Osteoblast (primary cell): ENCODE data around the gene TP73. TPM values are rescaled to one million over a fixed set of nuclear protein-coding genes. Genes with fewer than 3 reads are reported as not detected.

ENCODE experiments used
- DNase-seq: peaks from one replicate; pipeline ENCODE4 v3.0.0; 2011; ENCODE audit warnings: low spot score, mixed read lengths; ENCODE audit not compliant: insufficient read length; ENCODE audit errors: missing footprints
- H2AFZ ChIP-seq: 2 replicates; pipeline ENCODE4 v1.6.0; 2011; ENCODE audit warnings: mild to moderate bottlenecking, low read length
- H3K27ac ChIP-seq: 2 replicates; pipeline ENCODE4 v1.5.1; 2011; ENCODE audit warnings: mild to moderate bottlenecking, low read depth, low read length, moderate library complexity
- H3K27me3 ChIP-seq: 2 replicates; pipeline ENCODE4 v1.6.0; 2012; ENCODE audit warnings: mild to moderate bottlenecking, control low read depth, inconsistent platforms, low read length, moderate library complexity; ENCODE audit not compliant: insufficient read depth
- H3K36me3 ChIP-seq: 2 replicates; pipeline ENCODE4 v1.5.1; 2011; ENCODE audit warnings: mild to moderate bottlenecking, low read length, control low read depth, moderate library complexity; ENCODE audit not compliant: insufficient read depth
- H3K4me1 ChIP-seq: 2 replicates; pipeline ENCODE4 v1.5.1; 2011; ENCODE audit warnings: mild to moderate bottlenecking, low read length, control low read depth, moderate library complexity; ENCODE audit not compliant: insufficient read depth
- H3K4me2 ChIP-seq: 2 replicates; pipeline ENCODE4 v1.6.0; 2011; ENCODE audit warnings: mild to moderate bottlenecking, low read length; ENCODE audit not compliant: insufficient read depth
- H3K4me3 ChIP-seq: fragments of 200-600 bp; sonication (generic); 3 replicates; pipeline ENCODE4 v1.5.1; 2012; ENCODE audit warnings: mild to moderate bottlenecking, low read length, inconsistent platforms; ENCODE audit not compliant: insufficient read depth
- H3K79me2 ChIP-seq: 2 replicates; pipeline ENCODE4 v1.6.0; 2012; ENCODE audit warnings: mild to moderate bottlenecking, low read length, control low read depth, inconsistent platforms; ENCODE audit not compliant: insufficient read depth
- H3K9me3 ChIP-seq: 2 replicates; pipeline ENCODE4 v1.5.1; 2011; ENCODE audit warnings: low read depth, low read length, control low read depth
- H4K20me1 ChIP-seq: 2 replicates; pipeline ENCODE4 v1.6.0; 2012; ENCODE audit warnings: mild to moderate bottlenecking, low read length, control low read depth; ENCODE audit not compliant: insufficient read depth
- total RNA-seq: library from RNA; depleted of rRNA; stranded (reverse); fragments of >200 nt; gene quantifications from 2 replicates; pipeline ENCODE4 v1.2.3, GENCODE V29; 2012
- TF ChIP-seq, protein P1 (sequence below): IDR thresholded peaks from 2 replicates; pipeline ENCODE4 v1.5.1; 2011; ENCODE audit warnings: mild to moderate bottlenecking, low read depth, low read length, moderate library complexity; ENCODE audit errors: extremely low read depth

Gene TP73
- total RNA-seq, 1 donor, result not detected

DNA sequence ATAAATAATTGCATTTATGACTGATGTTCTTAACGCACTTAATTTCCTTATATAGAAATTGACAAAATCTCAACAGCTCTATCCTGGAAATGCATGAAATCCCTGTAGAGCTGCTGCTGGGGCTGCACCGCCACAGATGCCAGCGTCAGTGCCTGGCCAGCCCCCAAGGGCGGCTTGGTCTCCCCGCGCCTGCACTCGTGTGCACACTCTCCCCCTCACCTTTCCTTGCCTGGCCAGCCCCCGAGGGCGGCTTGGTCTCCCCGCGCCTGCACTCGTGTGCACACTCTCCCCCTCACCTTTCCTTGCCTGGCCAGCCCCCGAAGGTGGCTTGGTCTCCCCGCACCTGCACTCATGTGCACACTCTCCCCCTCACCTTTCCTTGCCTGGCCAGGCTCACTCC lies 16.2 kb upstream of the TP73 start:
- Histone ChIP-seq H3K9me3 (no peaks in the 10 kb centered on the region), H3K4me1 (no peaks in the 10 kb centered on the region), H4K20me1 (no peaks in the 10 kb centered on the region), H3K4me2 (no peak overlapping the region), H3K36me3 (peaks cover 41% of the 10 kb centered on the region), H3K27me3 (no peaks in the 10 kb centered on the region), H2AFZ (no peak overlapping the region), H3K27ac (no peak overlapping the region), H3K4me3 (no peak overlapping the region), H3K79me2 (no peaks in the 10 kb centered on the region)
- DNase-seq, result no peak
- TF ChIP-seq, protein P1, sequence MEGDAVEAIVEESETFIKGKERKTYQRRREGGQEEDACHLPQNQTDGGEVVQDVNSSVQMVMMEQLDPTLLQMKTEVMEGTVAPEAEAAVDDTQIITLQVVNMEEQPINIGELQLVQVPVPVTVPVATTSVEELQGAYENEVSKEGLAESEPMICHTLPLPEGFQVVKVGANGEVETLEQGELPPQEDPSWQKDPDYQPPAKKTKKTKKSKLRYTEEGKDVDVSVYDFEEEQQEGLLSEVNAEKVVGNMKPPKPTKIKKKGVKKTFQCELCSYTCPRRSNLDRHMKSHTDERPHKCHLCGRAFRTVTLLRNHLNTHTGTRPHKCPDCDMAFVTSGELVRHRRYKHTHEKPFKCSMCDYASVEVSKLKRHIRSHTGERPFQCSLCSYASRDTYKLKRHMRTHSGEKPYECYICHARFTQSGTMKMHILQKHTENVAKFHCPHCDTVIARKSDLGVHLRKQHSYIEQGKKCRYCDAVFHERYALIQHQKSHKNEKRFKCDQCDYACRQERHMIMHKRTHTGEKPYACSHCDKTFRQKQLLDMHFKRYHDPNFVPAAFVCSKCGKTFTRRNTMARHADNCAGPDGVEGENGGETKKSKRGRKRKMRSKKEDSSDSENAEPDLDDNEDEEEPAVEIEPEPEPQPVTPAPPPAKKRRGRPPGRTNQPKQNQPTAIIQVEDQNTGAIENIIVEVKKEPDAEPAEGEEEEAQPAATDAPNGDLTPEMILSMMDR, result no peak

DNA sequence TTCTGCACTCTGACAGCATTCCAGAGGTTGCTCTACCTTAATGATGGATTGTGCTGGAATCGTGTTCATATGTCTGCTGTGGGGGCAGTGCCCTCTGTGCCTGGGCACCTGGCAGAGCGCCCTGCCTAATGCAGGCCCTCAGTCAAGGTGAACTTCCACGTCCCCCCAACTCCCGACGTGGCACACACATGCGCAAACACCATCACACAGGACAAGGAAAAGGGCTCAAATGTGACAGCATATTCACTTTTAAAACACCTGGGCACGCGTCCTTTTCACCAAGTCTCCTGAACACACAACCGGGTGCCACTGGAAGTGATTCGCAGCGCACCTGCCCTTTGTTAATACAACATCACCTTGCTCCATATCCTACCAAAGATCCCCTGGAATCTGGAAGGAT lies 15.8 kb upstream of the TP73 start:
- TF ChIP-seq, protein P1, result no peak
- Histone ChIP-seq H3K9me3 (no peaks in the 10 kb centered on the region), H3K4me3 (no peak overlapping the region), H3K27ac (no peak overlapping the region), H2AFZ (no peak overlapping the region), H3K4me2 (no peak overlapping the region), H3K79me2 (no peaks in the 10 kb centered on the region), H3K27me3 (no peaks in the 10 kb centered on the region), H3K4me1 (no peaks in the 10 kb centered on the region), H4K20me1 (no peaks in the 10 kb centered on the region), H3K36me3 (peaks cover 41% of the 10 kb centered on the region)
- DNase-seq, result peak; percentile 75

DNA sequence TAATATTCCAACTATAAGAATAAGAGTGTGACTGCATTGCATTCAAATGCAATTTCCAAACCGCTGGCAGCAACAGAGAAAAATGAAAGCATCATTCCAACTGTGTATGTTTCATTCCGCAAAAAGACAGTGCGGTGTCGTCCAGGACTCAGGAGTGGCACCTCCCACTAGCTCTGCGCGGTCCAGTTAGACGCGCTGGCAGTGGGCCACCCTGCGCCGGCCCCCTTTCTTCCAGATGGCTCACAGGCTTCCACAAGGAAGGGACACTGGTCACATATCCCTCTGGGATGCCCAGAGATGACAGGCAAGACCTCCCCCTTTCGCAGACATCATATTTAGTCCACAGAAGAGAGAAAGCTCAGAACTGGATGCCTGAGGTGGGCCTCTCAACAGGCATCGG lies 14.3 kb upstream of the TP73 start:
- no peak overlapping the region for H3K4me3 ChIP-seq
- H3K27me3 ChIP-seq, result no peaks in the 10 kb centered on the region
- TF ChIP-seq, protein P1, result no peak
- peak; percentile 56 for DNase-seq
- H2AFZ ChIP-seq, result no peak overlapping the region
- no peaks in the 10 kb centered on the region for H3K9me3 ChIP-seq
- H4K20me1 ChIP-seq, result no peaks in the 10 kb centered on the region
- H3K79me2 ChIP-seq, result no peaks in the 10 kb centered on the region
- H3K4me2 ChIP-seq, result no peak overlapping the region
- no peak overlapping the region for H3K27ac ChIP-seq
- H3K4me1 ChIP-seq, result no peaks in the 10 kb centered on the region
- peaks cover 44% of the 10 kb centered on the region for H3K36me3 ChIP-seq

DNA sequence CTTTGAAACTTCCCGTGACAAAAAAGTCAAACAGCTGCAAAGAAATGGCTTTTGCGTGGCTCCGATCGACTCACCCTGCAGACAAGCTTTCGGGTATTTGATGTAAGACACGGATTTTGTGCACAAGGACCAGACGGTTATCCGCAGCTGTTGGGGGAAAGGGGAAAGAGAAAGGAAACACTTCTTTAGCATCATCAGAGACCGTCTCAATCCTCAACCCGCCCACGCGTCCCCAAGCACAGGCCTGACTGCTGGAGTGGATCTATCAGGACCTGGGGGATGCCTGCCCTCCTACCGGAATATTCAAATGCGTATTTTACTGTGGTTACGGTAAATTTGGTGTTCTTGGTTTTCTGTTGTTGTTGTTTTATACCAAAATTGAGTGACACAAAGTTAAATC lies 13.6 kb upstream of the TP73 start:
- TF ChIP-seq, protein P1, result no peak

More for the DNA sequence above, 13.6 kb upstream of the TP73 start:
- Histone ChIP-seq H3K4me3 (no peak overlapping the region), H2AFZ (no peak overlapping the region), H3K4me1 (no peaks in the 10 kb centered on the region), H4K20me1 (no peaks in the 10 kb centered on the region), H3K79me2 (no peaks in the 10 kb centered on the region), H3K27me3 (no peaks in the 10 kb centered on the region), H3K9me3 (no peaks in the 10 kb centered on the region), H3K4me2 (no peak overlapping the region), H3K27ac (no peak overlapping the region), H3K36me3 (peaks cover 41% of the 10 kb centered on the region)
- no peak for DNase-seq
